RPMI8226 (cell line): Measurements from ENCODE around the gene HSPG2.
A peak's percentile ranks its signal among the peaks of the same experiment; 100 is the strongest.
"Not testable (repeated sequence)": the region's sequence is repeated elsewhere in the genome, so short reads cannot be mapped to it uniquely, and the experiment has no call there.

Experiments
- DNase-seq: peaks from one replicate; pipeline ENCODE4 v3.0.0-alpha.2; 2015

Gene HSPG2

GRCh38 chr1:21955501-21956281 is 18.6 kb upstream of the HSPG2 start:
- DNase-seq = no peak

GRCh38 chr1:21955058-21955457 is 17.9 kb upstream of the HSPG2 start:
- DNase-seq = no peak

- DNase-seq = no peak
These were observed 15.8 kb upstream of the HSPG2 start for GRCh38 chr1:21952786-21953520.

- DNase-seq = no peak
These were observed 14.2 kb upstream of the HSPG2 start for GRCh38 chr1:21951226-21951870.

- DNase-seq = no peak
These were observed 13.6 kb upstream of the HSPG2 start for GRCh38 chr1:21950734-21951133.

- peak; percentile 41 for DNase-seq
These were observed 9.9 kb upstream of the HSPG2 start for GRCh38 chr1:21946836-21947587.

GRCh38 chr1:21944733-21945073 is 7.6 kb upstream of the HSPG2 start:
- DNase-seq = no peak

GRCh38 chr1:21942959-21943640 is 6.0 kb upstream of the HSPG2 start:
- DNase-seq = not testable (repeated sequence)

- no peak for DNase-seq
These were observed 5.4 kb upstream of the HSPG2 start for GRCh38 chr1:21942464-21942863.

- DNase-seq = no peak
These were observed 4.3 kb upstream of the HSPG2 start for GRCh38 chr1:21941370-21941769.

GRCh38 chr1:21940492-21940891 is 3.4 kb upstream of the HSPG2 start:
- no peak for DNase-seq

GRCh38 chr1:21939650-21940374 is 2.7 kb upstream of the HSPG2 start:
- DNase-seq = no peak

- no peak for DNase-seq
These were observed 1.8 kb upstream of the HSPG2 start for GRCh38 chr1:21938732-21939538.

- no peak for DNase-seq
These were observed 437 bp upstream of the HSPG2 start for GRCh38 chr1:21937372-21938121.

GRCh38 chr1:21936366-21937031 is 611 bp downstream of the HSPG2 start:
- no peak for DNase-seq

GRCh38 chr1:21935891-21936365 is 1.2 kb downstream of the HSPG2 start:
- no peak for DNase-seq

GRCh38 chr1:21935393-21935804 is 1.7 kb downstream of the HSPG2 start:
- DNase-seq = no peak

GRCh38 chr1:21933397-21934248 is 3.5 kb downstream of the HSPG2 start:
- DNase-seq = no peak

- DNase-seq = no peak
These were observed 5.0 kb downstream of the HSPG2 start for GRCh38 chr1:21932127-21932526.
